Right renal pelvis (tissue), 4 donors: Measurements from ENCODE around the gene MYRIP. TPM values are rescaled to one million over a fixed set of nuclear protein-coding genes. Genes with fewer than 3 reads are reported as not detected.
"Not testable (repeated sequence)": the region's sequence is repeated elsewhere in the genome, so short reads cannot be mapped to it uniquely, and the experiment has no call there.

Experiments
- DNase-seq, 4 donors: peaks; one replicate each; pipeline ENCODE4 v3.0.0-alpha.2; 2013; ENCODE audit warnings: low read depth in 4 of 4, low spot score in 3 of 4, missing footprints in 1 of 4
- polyA plus RNA-seq, 4 donors: library from polyadenylated mRNA; unstranded; fragments of 120-200 nt; gene quantifications; one replicate each; pipeline ENCODE4 v1.2.1, GENCODE V29; 2013; ENCODE audit not compliant: insufficient read length in 4 of 4

MYRIP gene
- 1 to 10 TPM; 1.8 to 2.6 (median 2.2) TPM for polyA plus RNA-seq

DNA sequence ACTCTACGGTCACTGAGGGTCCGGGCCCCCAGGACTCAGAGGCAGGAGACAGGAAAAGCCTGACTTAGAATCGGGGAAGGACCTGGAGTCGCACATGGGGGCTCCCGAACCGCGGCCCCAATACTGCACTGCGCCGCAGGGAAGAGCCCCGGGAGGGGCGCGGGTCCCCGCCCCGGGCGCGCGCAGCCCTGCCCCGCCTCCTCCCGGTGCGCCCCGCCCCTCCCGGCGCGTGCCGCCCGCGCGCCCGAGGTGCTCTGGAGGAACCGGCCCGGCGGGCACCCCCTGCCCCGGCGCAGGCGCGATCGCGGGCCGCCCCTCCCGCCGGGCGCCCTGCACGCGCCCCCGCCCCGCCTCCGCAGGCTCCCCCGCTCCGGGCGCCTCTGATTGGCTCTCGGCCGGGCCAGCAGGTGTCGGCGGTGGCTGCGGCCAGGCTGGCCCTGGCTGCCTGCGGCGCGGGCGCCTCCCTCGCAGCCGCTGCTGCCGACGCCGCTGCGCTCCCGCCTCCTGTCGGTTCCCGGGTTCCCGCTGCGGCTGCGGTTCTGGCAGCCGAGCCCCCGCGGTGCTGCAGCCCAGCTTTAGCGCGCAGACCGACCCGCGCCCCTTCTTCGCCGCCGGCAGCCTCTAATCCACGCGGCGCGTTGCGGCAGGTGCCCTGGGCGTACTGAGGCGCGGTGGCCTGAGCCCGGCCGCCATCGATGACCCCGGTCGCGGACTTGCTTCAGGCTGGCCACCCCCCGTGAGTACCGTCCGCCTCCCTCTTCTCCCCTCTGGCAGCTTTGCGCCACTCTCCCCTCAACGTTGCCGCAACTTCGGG lies at the start of gene MYRIP:
Gene MYRIP, plus strand, starts transcription at position 429 of the 814 bp plus-strand sequence. CDS start 91,208 bp downstream, outside the sequence.
- DNase-seq = peak in 3 of 4 donors; percentile 29 to 48 (median 38)

DNA sequence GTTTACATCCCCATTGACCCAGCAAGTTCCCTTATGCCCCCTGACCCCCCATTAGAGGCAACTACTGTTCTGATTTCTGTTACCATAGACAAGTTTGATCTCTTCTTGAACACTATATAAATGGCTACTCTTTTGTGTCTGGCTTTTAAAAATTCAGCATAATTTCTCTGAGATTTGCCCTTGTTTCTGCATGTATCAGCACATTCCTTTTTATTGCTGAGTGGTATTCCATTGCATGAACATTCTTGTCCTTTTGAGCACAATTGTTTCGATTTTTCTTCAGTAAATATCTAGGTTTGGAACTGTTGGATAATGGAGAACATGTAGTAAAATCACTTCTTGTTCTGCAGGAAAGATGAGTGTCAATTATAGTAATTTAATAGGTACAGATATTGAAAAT lies 49.1 kb upstream of the MYRIP start:
- no peak for DNase-seq

DNA sequence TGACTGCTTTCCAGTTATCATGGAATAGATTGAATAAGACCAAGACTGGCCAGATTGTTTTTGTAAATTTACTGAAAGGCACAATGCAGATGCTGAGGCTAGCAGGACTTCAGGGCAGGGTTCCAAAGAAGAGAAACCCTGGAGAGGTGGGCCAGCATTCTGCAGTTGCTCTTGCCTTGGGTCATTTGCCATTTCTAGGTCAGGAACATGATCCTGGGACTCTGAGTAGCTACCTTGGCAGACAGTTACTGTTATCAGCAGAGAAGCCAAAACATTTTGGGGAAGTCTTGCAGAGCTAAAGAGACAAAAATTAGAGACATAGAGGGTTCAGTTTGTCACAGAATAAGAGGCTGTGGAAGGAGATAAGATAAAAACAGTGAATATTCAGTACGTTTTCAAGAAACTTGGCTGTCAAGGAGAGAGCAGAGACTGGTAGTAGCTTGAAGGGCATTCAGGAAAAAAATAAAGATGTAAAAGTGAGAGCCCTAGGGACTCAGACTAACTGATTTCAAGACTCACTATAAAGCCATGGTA lies 46.8 kb upstream of the MYRIP start:
- DNase-seq = no peak

DNA sequence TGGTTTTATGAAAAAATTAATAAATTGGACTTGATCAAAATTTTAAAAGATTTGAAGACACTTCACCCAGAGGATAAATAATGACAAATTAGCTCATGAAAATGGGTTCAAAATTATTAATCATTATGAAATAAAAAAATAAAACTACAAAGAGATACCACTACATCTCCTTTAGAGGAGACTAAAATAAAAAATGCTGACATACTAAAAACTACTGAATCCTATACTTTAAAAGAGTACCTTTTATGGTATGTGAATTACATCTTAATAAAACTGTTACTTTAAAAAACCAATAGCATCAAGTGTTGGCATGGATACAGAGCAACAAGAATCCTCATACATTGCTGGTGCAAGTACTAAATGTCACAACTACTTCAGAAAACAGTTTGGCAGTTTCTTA lies 46.0 kb upstream of the MYRIP start:
- DNase-seq = no peak

DNA sequence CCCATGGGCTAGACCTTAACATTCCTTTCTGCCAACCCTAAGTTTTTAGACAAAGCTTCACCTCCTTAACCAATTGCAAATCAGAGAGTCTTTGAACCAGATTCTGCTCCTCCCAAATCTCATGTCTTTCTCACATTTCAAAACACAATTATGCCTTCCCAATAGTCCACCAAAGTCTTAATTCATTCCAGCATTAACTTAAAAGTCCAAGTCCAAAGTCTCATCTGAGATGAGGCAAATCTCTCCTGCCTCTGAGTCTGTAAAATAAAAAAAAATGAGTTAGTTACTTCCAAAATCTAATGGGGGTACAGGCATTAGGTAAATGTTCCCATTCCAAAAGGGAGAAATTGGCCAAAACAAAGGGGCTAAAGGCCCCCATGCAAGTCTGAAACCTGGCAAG lies 43.8 kb upstream of the MYRIP start:
- DNase-seq = no peak

DNA sequence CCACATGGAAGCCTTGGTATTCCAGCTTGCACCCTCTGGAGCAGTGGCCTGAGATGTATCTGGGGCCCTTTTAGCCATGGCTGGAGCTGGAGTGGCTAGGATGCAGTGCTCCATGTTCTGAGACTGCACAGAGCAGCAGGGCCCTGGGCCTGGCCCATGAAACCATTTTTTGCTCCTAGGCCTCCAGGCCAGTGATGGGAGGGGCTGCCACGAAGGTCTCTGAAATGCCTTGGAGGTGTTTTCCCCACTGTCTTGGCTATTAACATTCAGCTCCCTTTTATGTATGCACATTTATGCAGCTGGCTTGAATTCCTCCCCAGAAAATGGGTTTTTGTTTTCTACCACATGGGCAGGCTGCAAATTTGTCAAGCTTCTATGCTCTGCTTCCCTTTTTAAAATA lies 43.0 kb upstream of the MYRIP start:
- no peak for DNase-seq

DNA sequence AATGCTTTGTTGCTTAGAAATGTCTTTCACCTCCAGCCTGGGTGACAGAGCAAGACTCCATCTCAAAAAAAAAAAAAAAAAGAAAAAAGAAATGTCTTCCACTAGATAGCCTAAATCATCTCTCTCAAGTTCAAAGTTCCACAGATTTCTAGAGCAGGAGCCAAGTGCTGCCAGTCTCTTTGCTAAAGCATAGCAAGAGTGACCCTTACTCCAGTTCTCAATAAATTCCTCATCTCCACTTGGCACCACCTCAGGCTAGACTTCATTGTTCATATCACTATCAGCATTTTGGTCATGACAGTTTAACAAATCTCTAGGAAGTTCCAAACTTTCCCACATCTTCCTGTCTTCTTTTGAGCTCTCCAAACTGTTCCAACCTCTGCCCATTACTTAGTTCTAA lies 42.5 kb upstream of the MYRIP start:
- DNase-seq = not testable (repeated sequence)

DNA sequence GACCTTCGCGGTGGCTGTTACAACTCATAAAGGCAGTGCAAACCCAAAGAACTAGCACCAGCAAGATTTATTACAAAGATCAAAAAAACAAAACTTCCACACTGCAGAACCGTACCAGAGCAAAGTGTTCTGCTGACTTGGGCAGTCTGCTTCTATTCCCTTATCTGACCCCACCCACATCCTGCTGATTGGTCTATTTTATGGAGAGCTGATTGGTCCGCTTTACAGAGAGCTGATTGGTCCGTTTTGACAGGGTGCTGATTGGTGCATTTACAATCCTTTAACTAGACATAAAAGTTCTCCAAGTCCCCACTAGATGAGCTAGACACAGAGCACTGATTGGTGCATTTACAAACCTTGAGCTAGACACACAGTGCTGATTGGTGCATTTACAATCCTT lies 31.2 kb upstream of the MYRIP start:
- DNase-seq = not testable (repeated sequence)

DNA sequence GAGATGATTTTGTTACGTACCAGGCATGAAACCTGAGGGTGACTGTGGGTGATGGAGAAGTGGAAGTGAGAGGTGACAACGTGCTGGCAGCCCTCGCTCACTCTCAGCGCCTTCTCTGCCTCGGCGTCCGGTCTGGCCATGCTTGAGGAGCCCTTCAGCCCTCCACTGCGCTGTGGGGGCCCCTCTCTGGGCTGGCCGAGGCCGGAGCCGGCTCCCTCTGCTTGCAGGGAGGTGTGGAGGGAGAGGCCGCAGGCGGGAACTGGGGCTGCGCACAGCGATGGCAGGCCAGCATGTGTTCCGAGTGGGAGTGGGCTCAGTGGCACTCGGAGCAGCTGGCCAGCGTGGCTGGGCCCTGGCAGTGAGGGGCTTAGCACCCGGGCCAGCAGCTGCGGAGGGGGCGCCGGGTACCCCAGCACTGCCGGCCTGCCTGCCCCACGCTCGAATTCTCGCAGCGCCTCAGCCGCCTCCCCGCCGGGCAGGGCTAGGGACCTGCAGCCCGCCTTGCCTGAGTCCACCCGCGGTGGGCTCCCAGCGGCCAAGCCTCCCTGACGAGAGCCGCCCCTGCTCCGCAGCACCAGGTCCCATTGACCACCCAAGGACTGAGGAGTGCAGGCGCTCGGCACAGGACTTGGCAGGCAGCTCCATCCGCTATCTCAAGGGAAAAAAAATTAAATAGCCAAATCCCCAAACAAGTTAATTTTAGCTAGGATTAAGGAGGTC lies 29.7 kb upstream of the MYRIP start:
- no peak for DNase-seq

DNA sequence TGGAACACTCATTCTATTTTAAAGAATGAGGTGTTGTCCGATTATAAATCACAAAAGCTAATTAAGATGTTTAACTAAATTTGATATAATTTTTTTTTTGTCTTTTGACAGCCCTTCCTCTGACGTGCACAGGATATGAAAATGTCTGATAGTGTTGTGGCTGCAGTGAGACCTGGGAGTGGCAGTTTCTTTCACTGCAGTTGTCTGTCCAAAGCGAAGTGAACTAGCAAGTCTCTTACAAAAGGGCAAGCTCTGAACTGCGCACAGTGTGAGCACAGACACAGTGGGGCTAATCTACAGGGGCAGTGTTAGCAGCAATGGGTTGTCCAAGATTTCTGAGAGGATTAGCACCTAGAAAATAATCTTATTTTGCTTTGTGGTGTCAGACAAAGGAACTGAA lies 29.1 kb upstream of the MYRIP start:
- DNase-seq = no peak

DNA sequence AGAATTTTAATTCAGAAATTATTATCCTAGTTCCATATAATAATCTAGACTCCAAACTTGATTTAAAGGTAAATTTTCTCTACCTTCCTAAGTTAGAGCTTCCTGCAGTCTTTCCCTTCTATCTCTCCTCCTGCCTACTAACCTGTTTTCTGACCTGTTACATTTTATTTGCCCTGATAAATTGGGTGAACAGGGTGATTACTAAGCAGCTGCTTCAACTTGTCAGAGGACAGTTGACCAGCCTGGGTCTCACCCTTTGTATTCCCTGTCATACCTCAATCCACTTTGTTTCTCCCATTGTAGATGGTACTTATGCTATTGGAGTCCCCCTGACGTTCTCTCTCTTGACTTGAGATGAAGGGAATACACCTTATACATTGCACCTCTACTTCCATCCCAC lies 28.4 kb upstream of the MYRIP start:
- DNase-seq = no peak

DNA sequence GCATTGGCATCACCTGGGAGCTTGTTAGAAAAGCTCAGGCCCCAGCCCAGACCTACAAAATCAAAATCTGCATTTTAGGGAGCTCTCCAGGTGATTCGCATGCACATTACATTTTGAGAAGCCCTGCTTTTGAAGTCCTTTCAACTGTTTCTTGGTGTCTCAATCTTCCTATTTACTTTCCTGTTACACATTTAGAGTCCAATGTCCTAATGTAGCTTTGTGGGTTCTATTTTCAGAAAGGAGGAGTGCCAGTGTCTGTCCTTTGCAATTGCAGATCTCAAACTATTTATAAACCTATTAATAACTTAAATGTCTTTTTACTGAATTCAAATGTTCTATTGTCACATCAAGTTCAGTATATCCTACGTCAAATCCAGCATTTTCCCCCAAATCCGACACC lies 27.8 kb upstream of the MYRIP start:
- no peak for DNase-seq

DNA sequence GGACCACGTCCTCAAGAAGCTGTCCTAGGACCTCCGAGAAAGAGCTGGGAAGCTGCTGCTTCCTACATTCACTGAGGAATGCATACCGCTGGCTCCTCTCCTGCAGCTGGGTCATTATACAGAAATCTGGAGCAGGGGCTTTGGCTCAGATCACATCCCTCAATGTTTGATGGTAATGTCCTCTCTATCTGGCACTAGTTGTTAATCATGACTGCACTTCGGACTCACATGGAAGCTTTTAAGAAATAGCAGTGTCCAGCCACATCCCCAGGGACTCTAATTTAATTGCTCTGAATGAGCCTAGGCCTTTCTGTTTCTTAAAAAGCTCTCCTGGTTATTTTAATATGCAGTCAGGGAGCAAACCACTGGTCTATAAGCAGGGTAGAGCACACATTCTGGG lies 25.7 kb upstream of the MYRIP start:
- DNase-seq = no peak

DNA sequence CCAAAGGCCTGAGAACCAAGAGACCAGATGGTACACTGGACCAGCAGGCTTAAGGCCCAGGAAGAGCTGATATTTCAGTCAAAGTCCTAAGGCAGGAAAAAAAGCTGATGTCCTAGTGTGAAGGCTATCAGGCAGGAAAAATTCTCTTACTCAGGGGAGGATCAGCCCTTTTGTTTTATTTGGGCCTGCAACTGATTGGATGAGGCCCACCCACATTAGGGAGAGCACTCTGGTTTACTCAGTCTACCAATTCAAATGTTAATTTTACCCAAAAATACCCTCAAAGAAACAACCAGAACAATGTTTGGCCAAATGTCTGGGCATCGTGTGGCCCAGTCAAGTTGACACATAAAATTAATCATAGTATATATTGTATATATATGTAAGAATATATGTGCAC lies 24.5 kb upstream of the MYRIP start:
- DNase-seq = no peak

DNA sequence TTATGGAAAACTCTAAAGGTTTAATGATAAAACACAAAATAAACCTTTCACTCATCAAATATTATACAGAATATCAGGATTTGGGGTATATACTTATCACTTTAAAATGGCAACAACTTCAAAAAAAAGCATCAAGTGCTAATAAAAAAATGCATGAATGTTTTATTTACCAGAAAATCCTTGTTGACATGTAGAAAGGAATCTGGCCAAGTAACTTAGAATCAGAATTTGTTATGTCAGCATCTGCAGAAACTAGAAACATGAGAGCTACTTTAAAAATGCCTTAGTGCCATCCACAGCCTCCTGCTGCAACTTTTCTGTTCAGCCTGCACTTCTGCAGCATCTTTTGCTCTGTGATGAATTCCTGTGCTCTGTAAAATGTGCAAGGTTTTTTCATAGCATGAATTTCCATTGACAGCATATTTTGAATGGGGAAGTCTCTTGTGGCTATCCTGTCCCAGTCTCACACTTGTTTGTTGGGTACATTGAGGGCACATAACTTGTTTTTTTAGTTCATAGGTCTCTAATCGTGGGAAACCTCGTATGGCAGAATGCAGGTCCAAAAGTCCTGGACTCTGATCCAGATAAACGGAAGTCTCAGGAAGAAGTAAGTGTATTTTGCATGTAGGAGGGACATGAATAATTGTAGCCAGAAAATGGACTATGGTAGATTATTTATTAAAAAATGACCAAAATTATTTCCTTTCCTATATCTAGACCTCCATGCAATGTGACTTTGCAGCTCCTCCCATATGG lies 21.1 kb upstream of the MYRIP start:
- DNase-seq = no peak

DNA sequence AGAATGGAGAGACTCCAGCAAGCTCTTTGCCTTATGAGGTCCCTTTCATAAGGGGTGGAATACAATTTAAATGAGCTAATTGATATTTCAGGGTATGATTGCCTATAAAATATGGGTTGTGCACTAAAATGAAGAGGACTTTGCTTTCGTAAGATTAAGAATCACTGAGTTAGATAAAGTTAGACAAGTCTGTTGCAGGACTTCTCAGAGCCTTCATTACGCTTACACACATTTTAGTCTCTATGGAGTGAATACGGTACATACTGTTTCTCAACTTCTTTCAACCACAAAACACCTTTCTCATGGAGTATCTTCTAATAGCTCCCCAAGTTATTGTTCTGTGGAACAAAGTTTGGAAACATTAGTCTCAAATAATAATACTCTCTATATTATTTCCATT lies 17.8 kb upstream of the MYRIP start:
- DNase-seq = no peak

DNA sequence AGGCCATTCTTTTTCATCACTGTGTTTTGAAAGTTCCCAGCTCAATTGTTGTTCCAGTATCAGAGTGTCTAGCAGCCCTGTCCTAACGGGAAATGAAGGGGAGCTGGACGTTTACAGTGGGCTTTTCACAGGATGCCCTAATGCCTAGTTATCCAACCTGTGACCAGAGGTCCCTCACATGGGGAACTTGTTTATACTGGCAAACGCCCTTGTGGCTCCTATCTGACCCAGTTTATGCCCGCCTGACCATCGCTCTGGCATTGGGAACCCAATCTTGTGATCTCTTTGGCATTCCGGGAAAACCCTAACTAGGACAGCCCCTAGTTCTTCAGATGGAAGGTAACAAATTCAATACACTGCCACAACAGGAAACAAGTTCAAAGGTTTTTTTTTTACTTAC lies 14.5 kb upstream of the MYRIP start:
- DNase-seq = no peak

DNA sequence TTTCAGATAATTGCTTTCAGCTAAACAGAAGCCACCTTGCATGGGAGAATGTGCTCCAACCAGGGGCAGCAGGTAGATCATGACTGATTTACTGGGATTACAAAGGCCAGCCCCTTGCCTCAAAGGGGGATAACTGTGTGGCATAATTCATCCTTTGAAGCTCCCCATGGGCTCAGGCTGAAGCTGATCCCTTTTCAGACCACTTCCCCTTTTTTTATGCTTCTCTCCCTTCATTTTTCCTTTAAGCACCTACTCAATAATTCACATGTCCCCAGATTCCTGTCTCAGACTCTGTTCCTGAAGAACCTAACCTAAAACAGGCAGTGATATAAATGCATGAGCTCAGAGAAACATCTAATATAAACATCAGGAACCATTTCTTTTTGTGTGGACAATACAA lies 8.2 kb upstream of the MYRIP start:
- DNase-seq = no peak

DNA sequence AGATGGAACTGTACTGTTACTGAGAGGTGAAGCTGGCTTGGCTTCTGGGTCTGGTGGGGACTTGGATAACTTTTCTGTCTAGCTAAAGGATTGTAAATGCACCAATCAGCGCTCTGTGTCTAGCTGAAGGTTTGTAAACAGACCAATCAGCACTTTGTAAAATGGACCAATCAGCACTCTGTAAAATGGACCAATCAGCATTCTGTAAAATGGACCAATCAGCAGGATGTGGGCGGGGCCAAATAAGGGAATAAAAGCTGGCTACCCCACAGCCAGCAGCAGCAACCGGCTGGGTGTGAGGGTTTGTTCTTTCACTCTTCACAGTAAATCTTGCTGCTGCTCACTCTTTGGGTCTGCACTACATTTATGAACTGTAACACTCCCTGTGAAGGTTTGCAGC lies 6.9 kb upstream of the MYRIP start:
- DNase-seq = not testable (repeated sequence)

DNA sequence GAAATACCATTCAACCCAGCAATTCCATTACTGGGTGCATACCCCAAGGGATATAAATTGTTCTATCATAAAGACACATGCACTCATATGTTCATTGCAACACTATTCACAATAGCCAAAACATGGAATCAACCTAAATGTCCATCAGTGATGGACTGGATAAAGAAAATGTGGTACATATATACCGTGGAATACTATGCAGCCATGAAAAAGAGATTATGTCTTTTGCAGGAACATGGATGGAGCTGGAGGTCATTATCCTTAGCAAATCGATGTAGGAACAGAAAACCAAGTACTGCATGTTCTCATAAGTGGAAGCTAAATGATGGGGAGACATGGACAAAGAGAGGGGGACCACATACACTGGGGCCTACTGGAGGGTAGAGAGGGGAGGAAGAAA lies 5.5 kb upstream of the MYRIP start:
- no peak for DNase-seq

DNA sequence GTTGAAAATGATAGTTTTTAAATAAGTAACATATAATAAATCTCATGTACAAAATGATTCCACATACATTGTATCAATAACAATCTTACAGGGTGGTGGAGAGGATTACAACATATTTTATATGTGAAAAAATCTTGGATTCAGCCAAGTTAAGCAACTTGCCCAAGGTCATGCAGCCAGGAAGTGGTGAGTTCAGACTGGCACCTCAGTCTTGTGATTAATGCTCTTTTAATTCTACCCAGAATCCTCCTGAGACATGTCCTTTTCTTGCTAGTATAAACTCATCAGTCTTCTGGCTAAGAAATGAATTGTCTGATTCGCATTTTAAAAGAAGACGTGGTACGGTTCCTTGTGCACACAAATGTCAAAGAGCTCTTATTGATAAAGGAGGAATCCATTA lies 4.5 kb upstream of the MYRIP start:
- no peak for DNase-seq
